ENCODE data around the gene GRWD1. TPM values are rescaled to one million over a fixed set of nuclear protein-coding genes. Genes with fewer than 3 reads are reported as not detected.

The GRWD1 gene
- total and polyA plus RNA-seq, 10 of the 15 experiments (the other 5 are each of a cell fraction or from before 2014, with no cell fraction given): 1.4 to 103 (median 30.7) TPM

DNA sequence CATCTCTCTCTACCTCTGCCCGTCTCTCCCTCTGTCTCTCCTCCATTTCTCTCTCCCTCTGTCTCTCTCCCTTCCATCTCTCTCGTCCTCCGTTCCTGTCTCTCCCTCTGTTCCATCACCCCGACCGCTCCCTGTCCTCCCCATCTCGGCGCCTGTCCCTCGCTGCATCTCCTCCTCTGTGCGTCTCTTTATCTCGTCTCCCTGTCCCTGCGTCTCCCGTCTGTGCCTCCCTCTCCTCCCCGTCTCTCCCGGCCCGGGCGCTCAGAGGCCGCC, 47.7 kb upstream of the GRWD1 start:
- Histone ChIP-seq H3K9me3 (replicated peaks; ENCODE audit: control insufficient read depth, insufficient read depth, low read length) (no peaks in the 10 kb centered on the region), H3K4me3 (peak overlapping the region; percentile 74), H3K79me2 (ENCODE audit: control insufficient read depth, insufficient read depth, low read length) (no peaks in the 10 kb centered on the region), H4K20me1 (ENCODE audit: control insufficient read depth, insufficient read depth) (no peaks in the 10 kb centered on the region), H3K27me3 (replicated peaks in 1 of 2; ENCODE audit: control insufficient read depth in 2 of 2, insufficient read depth in 2 of 2, low read length in 1 of 2) (peaks cover 11 to 13% of the 10 kb centered on the region in 2 experiments), H3K4me2 (ENCODE audit: control insufficient read depth, insufficient read depth) (peak overlapping the region; percentile 95), H3K27ac (ENCODE audit: control insufficient read depth, insufficient read depth) (peak overlapping the region; percentile 11; the same call in 1 of the 2 replicates), H2AFZ (ENCODE audit: control insufficient read depth, low read depth, low read length) (peak overlapping the region; percentile 33), H3K4me1 (ENCODE audit: control insufficient read depth, insufficient read depth, low read length) (peaks cover 8% of the 10 kb centered on the region; the same call in 1 of the 2 replicates), H3K9ac (ENCODE audit: control insufficient read depth, insufficient read depth, low read length) (peak overlapping the region; percentile 64), H3K36me3 (ENCODE audit: control insufficient read depth in 2 of 2, insufficient read depth in 2 of 2, low read length in 1 of 2) (no peaks in the 10 kb centered on the region)
- in situ Hi-C loops (cut with MboI): no loop called here
- ChIA-PET SMC1A (ENCODE audit: uncharacterized antibody, unreplicated experiment) (no interaction called here), POLR2A (no interaction called here), RAD21 (ENCODE audit: unreplicated experiment) (no interaction called here), CTCF (no interaction called here)
- ATAC-seq (no peak), FAIRE-seq (no peak), DNase-seq (ENCODE audit: low read depth, low spot score) (no peak)
- TF ChIP-seq KAT2A (conservative IDR thresholded peaks at IDR 0.05; ENCODE audit: control insufficient read depth, low read depth, low read length) (no peak), KLF5 (IDR thresholded peaks at IDR 0.05; ENCODE audit: partially characterized antibody) (no peak), EED (IDR thresholded peaks at IDR 0.05; ENCODE audit: low read depth) (no peak), HDGF (IDR thresholded peaks at IDR 0.05) (0 out of 2 replicates have a peak, but pooled peaks have one; percentile 9)
- TF ChIP-seq, protein P1, sequence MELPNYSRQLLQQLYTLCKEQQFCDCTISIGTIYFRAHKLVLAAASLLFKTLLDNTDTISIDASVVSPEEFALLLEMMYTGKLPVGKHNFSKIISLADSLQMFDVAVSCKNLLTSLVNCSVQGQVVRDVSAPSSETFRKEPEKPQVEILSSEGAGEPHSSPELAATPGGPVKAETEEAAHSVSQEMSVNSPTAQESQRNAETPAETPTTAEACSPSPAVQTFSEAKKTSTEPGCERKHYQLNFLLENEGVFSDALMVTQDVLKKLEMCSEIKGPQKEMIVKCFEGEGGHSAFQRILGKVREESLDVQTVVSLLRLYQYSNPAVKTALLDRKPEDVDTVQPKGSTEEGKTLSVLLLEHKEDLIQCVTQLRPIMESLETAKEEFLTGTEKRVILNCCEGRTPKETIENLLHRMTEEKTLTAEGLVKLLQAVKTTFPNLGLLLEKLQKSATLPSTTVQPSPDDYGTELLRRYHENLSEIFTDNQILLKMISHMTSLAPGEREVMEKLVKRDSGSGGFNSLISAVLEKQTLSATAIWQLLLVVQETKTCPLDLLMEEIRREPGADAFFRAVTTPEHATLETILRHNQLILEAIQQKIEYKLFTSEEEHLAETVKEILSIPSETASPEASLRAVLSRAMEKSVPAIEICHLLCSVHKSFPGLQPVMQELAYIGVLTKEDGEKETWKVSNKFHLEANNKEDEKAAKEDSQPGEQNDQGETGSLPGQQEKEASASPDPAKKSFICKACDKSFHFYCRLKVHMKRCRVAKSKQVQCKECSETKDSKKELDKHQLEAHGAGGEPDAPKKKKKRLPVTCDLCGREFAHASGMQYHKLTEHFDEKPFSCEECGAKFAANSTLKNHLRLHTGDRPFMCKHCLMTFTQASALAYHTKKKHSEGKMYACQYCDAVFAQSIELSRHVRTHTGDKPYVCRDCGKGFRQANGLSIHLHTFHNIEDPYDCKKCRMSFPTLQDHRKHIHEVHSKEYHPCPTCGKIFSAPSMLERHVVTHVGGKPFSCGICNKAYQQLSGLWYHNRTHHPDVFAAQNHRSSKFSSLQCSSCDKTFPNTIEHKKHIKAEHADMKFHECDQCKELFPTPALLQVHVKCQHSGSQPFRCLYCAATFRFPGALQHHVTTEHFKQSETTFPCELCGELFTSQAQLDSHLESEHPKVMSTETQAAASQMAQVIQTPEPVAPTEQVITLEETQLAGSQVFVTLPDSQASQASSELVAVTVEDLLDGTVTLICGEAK (IDR thresholded peaks at IDR 0.05; ENCODE audit: borderline replicate concordance): 0 out of 2 replicates have a peak, but pooled peaks have one; percentile 16
- TF ChIP-seq, protein P2, sequence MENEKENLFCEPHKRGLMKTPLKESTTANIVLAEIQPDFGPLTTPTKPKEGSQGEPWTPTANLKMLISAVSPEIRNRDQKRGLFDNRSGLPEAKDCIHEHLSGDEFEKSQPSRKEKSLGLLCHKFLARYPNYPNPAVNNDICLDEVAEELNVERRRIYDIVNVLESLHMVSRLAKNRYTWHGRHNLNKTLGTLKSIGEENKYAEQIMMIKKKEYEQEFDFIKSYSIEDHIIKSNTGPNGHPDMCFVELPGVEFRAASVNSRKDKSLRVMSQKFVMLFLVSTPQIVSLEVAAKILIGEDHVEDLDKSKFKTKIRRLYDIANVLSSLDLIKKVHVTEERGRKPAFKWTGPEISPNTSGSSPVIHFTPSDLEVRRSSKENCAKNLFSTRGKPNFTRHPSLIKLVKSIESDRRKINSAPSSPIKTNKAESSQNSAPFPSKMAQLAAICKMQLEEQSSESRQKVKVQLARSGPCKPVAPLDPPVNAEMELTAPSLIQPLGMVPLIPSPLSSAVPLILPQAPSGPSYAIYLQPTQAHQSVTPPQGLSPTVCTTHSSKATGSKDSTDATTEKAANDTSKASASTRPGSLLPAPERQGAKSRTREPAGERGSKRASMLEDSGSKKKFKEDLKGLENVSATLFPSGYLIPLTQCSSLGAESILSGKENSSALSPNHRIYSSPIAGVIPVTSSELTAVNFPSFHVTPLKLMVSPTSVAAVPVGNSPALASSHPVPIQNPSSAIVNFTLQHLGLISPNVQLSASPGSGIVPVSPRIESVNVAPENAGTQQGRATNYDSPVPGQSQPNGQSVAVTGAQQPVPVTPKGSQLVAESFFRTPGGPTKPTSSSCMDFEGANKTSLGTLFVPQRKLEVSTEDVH (IDR thresholded peaks at IDR 0.05; ENCODE audit: low read depth, partially characterized antibody): no peak
- no TSS peak for BruUV-seq (replicated peaks)
- 2% methylated on average over 16 of the region's 17 CpGs for WGBS (ENCODE audit: insufficient coverage, insufficient replicate concordance, low lambda C conversion rate, missing lambda C conversion rate)
- intact Hi-C loops (cut with micrococcal nuclease; ENCODE audit: unreplicated experiment): no loop called here

All from GM12878 (cell line).